K562 (cell line): ENCODE data around the gene TF. TPM values are rescaled to one million over a fixed set of nuclear protein-coding genes. Genes with fewer than 3 reads are reported as not detected.

Experiments
- CHAMP1 ChIP-seq: fragments of 450-650 bp; IDR thresholded peaks from 2 replicates; pipeline ENCODE4 v1.6.1; 2016; ENCODE audit warnings: mild to moderate bottlenecking
- CREB1 ChIP-seq, 2 experiments: sonication (generic) in 1 of 2; formaldehyde crosslinking in 1 of 2; IDR thresholded peaks; 2 replicates each; pipeline versions ENCODE4 v1.6.1 to v1.8.0; 2012 to 2022; ENCODE audit warnings: inconsistent platforms in 1 of 2, mild to moderate bottlenecking in 1 of 2, missing genetic modification reagents in 1 of 2, moderate library complexity in 1 of 2
- EWSR1 ChIP-seq: fragments of 450-650 bp; IDR thresholded peaks from 2 replicates; pipeline ENCODE4 v1.6.1; 2018; ENCODE audit warnings: borderline replicate concordance, mild to moderate bottlenecking, low read depth, moderate library complexity; ENCODE audit not compliant: partially characterized antibody
- FOXA3 ChIP-seq, 2 experiments: fragments of 450-650 bp in 1 of 2; sonication (generic) in 1 of 2; formaldehyde crosslinking; IDR thresholded peaks in 1 of 2; conservative IDR thresholded peaks in 1 of 2; 2 replicates each; pipeline versions ENCODE4 v1.4.0 to v1.8.0; 2020 to 2022; ENCODE audit warnings: mild to moderate bottlenecking in 2 of 2, missing genetic modification reagents in 1 of 2
- FOXJ3 ChIP-seq: sonication (generic); formaldehyde crosslinking; IDR thresholded peaks from 2 replicates; pipeline ENCODE4 v1.4.0; 2020; ENCODE audit warnings: mild to moderate bottlenecking, missing genetic modification reagents
- GATAD2B ChIP-seq: fragments of 450-650 bp; IDR thresholded peaks from 2 replicates; pipeline ENCODE4 v1.6.1; 2017; ENCODE audit warnings: mild to moderate bottlenecking, borderline replicate concordance
- HMG20B ChIP-seq: fragments of 250-450 bp; sonication (Bioruptor Pico); IDR thresholded peaks from 2 replicates; pipeline ENCODE4 v1.5.0; 2021; ENCODE audit warnings: mild to moderate bottlenecking
- KDM1A ChIP-seq, 2 experiments: fragments of 450-650 bp; IDR thresholded peaks; 2 replicates each; pipeline ENCODE4 v1.6.1; 2016; ENCODE audit warnings: mild to moderate bottlenecking in 2 of 2
- KHSRP ChIP-seq: fragments of 450-650 bp; IDR thresholded peaks from 2 replicates; pipeline ENCODE4 v1.6.1; 2017
- KLF13 ChIP-seq: fragments of 450-650 bp; IDR thresholded peaks from 2 replicates; pipeline ENCODE4 v1.6.1; 2016; ENCODE audit warnings: missing genetic modification characterization, low read depth, mild to moderate bottlenecking, missing compliant biosample characterization, moderate library complexity, borderline replicate concordance
- MAFG ChIP-seq: fragments of 450-650 bp; conservative IDR thresholded peaks from 2 replicates; pipeline ENCODE4 v1.6.1; 2016; ENCODE audit warnings: missing genetic modification characterization, missing compliant biosample characterization
- RB1 ChIP-seq: fragments of 450-650 bp; IDR thresholded peaks from 2 replicates; pipeline ENCODE4 v1.6.1; 2017; ENCODE audit warnings: low read depth, mild to moderate bottlenecking
- RBM25 ChIP-seq: fragments of 200-400 bp; formaldehyde crosslinking; IDR thresholded peaks from 2 replicates; pipeline ENCODE4 v1.6.1; 2018; ENCODE audit warnings: low read length, low read depth, moderate library complexity; ENCODE audit not compliant: severe bottlenecking
- RBM34 ChIP-seq: fragments of 200-400 bp; formaldehyde crosslinking; IDR thresholded peaks from 2 replicates; pipeline ENCODE4 v1.6.1; 2018; ENCODE audit warnings: low read length, borderline replicate concordance; ENCODE audit not compliant: insufficient read depth
- SIN3A ChIP-seq, 2 experiments: fragments of 150-350 bp in 1 of 2; IDR thresholded peaks; 2 replicates each; pipeline ENCODE4 v1.6.1; 2011 to 2016; ENCODE audit warnings: borderline replicate concordance in 2 of 2, low read depth in 2 of 2, low read length in 2 of 2, mild to moderate bottlenecking in 2 of 2, moderate library complexity in 2 of 2; ENCODE audit not compliant: control insufficient read depth in 1 of 2
- SOX6 ChIP-seq: fragments of 450-650 bp; IDR thresholded peaks from 2 replicates; pipeline ENCODE4 v1.6.1; 2014; ENCODE audit warnings: mild to moderate bottlenecking
- STAT5A ChIP-seq: IDR thresholded peaks from 2 replicates; pipeline ENCODE4 v1.6.1; 2012; ENCODE audit warnings: low read length, inconsistent platforms, borderline replicate concordance
- TCFL5 ChIP-seq: fragments of 250-450 bp; sonication (Bioruptor Pico); conservative IDR thresholded peaks from 2 replicates; pipeline ENCODE4 v1.6.1; 2021; ENCODE audit warnings: mild to moderate bottlenecking, moderate library complexity, matching md5 sums
- ZBTB2 ChIP-seq: fragments of 450-650 bp; IDR thresholded peaks from 2 replicates; pipeline ENCODE4 v1.6.1; 2016; ENCODE audit warnings: antibody characterized with exemption
- ZBTB9 ChIP-seq: fragments of 450-650 bp; formaldehyde crosslinking; IDR thresholded peaks from 2 replicates; pipeline ENCODE4 v1.4.0; 2020; ENCODE audit warnings: mild to moderate bottlenecking, moderate library complexity
- ZNF133 ChIP-seq: fragments of 250-450 bp; sonication (Bioruptor Pico); IDR thresholded peaks from 2 replicates; pipeline ENCODE4 v1.4.0; 2020; ENCODE audit warnings: mild to moderate bottlenecking
- ZNF197 ChIP-seq: fragments of 200-800 bp; sonication (Bioruptor generic); IDR thresholded peaks from 2 replicates; pipeline ENCODE4 v1.6.1; 2016; ENCODE audit warnings: low read depth, missing genetic modification characterization, missing compliant biosample characterization
- ZNF347 ChIP-seq: fragments of 450-650 bp; formaldehyde crosslinking; IDR thresholded peaks from 2 replicates; pipeline ENCODE4 v1.4.0; 2020; ENCODE audit warnings: low read depth, mild to moderate bottlenecking, moderate library complexity
- ZNF507 ChIP-seq: conservative IDR thresholded peaks from 2 replicates; pipeline ENCODE4 v1.6.1; 2017; ENCODE audit warnings: missing genetic modification characterization, missing compliant biosample characterization
- ZNF583 ChIP-seq: fragments of 250-450 bp; sonication (Bioruptor Pico); IDR thresholded peaks from 2 replicates; pipeline ENCODE4 v1.4.0; 2020
- ZNF589 ChIP-seq: fragments of 200-800 bp; sonication (Bioruptor generic); IDR thresholded peaks from 2 replicates; pipeline ENCODE4 v1.6.1; 2016; ENCODE audit warnings: low read depth, missing genetic modification characterization, missing compliant biosample characterization
- polyA plus RNA-seq, 8 experiments: library from polyadenylated mRNA; depleted of rRNA in 4 of 8; stranded (reverse) in 5 of 8; unstranded in 3 of 8; fragments of >200 nt; fragmentation: Nextera tagmentation in 2 of 8; fragmentation: Illumina TruSeq in 1 of 8; extraction: Ambion mirVana in 2 of 8; extraction: Trizol in 1 of 8; gene quantifications; 2 replicates each; pipeline versions ENCODE4 v1.2.1 to v1.2.3, GENCODE V29; 2011 to 2014; ENCODE audit warnings: inconsistent platforms in 1 of 8, missing spikeins in 1 of 8
- total RNA-seq, 7 experiments: library from RNA; depleted of rRNA in 6 of 7; stranded (reverse); fragments of >200 nt in 6 of 7; fragmentation: Illumina TruSeq in 2 of 7; extraction: Trizol in 2 of 7; gene quantifications; 2 replicates each; pipeline versions ENCODE4 v1.2.1 to v1.2.3, GENCODE V29; 2011 to 2021; ENCODE audit warnings: low replicate concordance in 1 of 7

The TF gene
- total and polyA plus RNA-seq, 9 of the 15 experiments (the other 6 are each of a cell fraction or from before 2014, with no cell fraction given): 0.09 to 9.2 (median 3.1) TPM

- no peak for TF ChIP-seq ZBTB2
- no peak for TF ChIP-seq ZNF507 (tag)
- no peak for TF ChIP-seq ZNF347 (CRISPR knock-in tag)
- TF ChIP-seq KDM1A (IDR thresholded peaks at IDR 0.05): peak; percentile 72 to 85
- TF ChIP-seq MAFG (tag): no peak
- no peak for TF ChIP-seq TCFL5 (CRISPR knock-in tag)
- TF ChIP-seq SOX6: peak; percentile 94
- peak; percentile 59; the same call in 1 of the 2 replicates for TF ChIP-seq KHSRP
- TF ChIP-seq RBM34: no peak
- TF ChIP-seq RB1: no peak
- TF ChIP-seq RBM25: no peak
- no peak for TF ChIP-seq ZBTB9 (CRISPR knock-in tag)
- TF ChIP-seq ZNF197 (CRISPR knock-in tag): 0 out of 2 replicates have a peak, but pooled peaks have one; percentile 66
- TF ChIP-seq EWSR1: no peak
- no peak for TF ChIP-seq SIN3A (IDR thresholded peaks at IDR 0.05; ENCODE audit: borderline replicate concordance in 2 of 2, control insufficient read depth in 1 of 2, low read depth in 2 of 2, low read length in 2 of 2)
- peak; percentile 89 for TF ChIP-seq STAT5A
- peak; percentile 57; the same call in 1 of the 2 replicates for TF ChIP-seq CHAMP1
- peak; percentile 42; the same call in 1 of the 2 replicates for TF ChIP-seq CREB1 (IDR thresholded peaks at IDR 0.05)
- no peak for TF ChIP-seq CREB1 (CRISPR knock-in tag; IDR thresholded peaks at IDR 0.05)
- no peak for TF ChIP-seq KLF13 (tag)
- no peak for TF ChIP-seq FOXA3 (CRISPR knock-in tag; conservative IDR thresholded peaks at IDR 0.05 in 1 of 2, IDR thresholded peaks at IDR 0.05 in 1 of 2)
- 0 out of 2 replicates have a peak, but pooled peaks have one; percentile 40 for TF ChIP-seq ZNF589 (CRISPR knock-in tag)
- 0 out of 2 replicates have a peak, but pooled peaks have one; percentile 44 for TF ChIP-seq GATAD2B
- TF ChIP-seq ZNF583 (CRISPR knock-in tag): peak; percentile 35; the same call in 1 of the 2 replicates
- TF ChIP-seq FOXJ3 (CRISPR knock-in tag): no peak
- no peak for TF ChIP-seq ZNF133 (CRISPR knock-in tag)
- TF ChIP-seq HMG20B: no peak
Observed at GRCh38 chr3:133753779-133754164, 7.6 kb downstream of the TF start (continued).
